HG02938 (cell line): ENCODE measurements around the gene TRIM29.
"Not testable (repeated sequence)": the region's sequence is repeated elsewhere in the genome, so short reads cannot be mapped to it uniquely, and the experiment has no call there.

ENCODE experiments used
- ATAC-seq: cut with Tn5 transposase; IDR thresholded peaks from one replicate; pipeline ENCODE4 v1.9.1; 2021; ENCODE audit warnings: mild to moderate bottlenecking, moderate library complexity; ENCODE audit not compliant: unreplicated experiment

The TRIM29 gene

DNA sequence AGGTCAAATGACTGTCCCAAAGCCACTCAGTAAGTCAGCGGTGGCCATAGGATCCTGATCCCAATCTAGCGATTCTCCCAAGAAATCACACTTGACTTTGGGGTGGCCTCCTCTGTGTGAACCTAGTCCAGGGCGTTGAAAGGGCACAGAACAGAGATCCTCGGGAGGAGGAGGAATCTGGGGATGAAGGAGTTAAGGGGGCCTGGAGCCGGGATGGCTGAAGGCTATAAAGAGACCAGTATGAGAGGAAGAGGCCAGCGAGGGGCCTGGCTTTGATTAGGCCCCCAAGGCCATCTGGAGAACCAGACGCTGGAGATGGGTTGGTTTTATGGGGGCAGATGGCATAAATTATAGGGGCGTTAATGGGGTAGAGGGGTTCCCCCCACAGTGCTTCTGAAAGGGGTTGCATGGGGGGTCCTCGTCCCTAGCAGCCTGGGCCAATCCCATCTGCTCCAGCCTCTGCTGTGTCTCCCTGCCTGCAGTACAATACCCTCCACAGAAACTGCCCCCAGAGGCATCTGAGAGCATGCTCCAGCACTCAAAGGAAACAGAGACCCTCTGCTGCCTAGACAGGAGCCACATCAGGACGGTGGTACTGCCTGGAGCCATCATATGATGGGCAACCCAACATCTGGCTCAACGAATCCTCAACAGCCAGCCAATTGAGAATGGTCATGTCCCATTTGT is 35.2 kb upstream of the TRIM29 start:
- ATAC-seq: no peak

DNA sequence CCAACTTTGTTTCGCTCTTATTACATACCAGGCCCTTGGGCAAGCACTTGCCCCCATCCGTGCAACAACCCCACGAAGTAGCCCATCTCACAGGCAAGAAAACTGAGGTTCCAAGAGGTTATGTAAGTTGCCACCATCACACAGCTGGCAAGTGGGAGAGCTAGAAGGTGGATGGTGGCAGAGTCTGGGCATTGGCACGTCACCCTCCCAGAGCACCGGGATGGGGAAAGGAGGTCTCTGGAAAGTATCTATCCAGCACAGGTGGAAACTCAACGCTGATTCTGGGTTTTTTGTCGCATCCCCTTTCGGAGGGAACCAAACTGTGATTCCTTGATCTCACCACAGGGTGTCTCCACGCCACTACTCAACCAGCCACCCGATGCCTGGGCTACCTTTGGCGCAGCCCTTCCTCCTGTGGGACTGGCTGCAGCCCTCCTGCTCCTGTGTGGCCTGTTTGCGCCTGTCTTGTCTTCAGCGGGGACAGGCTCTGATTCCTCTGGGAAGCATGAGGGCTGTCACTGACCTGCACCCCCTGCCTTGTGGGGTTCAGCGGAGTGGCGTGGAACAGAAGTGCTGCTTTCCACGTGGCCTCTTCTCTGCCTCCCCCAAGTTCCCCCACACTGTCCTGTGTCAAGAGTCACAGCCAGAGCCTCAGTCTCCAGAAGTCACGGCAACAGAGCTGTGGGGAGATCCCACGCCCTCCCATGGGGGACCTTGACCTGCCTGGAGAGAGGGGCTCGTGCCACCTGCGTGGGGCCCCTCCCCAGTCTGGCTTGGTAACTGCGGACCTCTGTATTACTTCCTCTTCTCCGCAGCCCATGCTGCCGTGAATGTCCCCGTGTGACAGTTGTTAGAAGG is 34.4 kb upstream of the TRIM29 start:
- ATAC-seq: peak; percentile 54

DNA sequence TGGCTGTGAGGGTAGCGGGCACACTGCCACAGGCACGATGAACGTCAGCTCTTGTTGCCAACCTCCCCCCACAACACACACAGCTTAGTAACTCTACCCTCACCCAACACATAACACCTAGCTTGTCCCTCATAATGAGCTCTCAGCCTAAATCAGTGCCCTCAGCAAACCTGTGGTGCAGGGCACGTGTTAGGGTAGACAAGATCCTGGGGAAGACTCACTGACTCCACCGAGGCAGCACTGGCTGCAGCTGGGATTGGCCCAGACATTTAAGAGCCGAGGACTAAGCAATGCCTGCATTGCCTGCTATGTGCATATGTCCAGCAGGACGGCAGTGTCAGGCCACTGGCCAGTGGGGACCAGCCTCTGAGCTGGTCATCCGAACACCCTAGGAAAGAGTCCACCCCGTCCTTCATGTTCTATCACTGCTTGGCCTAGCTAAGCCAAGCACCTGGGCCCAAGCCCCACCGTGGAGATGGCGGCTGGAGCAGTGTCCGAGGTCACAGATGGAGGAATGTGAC is 32.9 kb upstream of the TRIM29 start:
- no peak for ATAC-seq

DNA sequence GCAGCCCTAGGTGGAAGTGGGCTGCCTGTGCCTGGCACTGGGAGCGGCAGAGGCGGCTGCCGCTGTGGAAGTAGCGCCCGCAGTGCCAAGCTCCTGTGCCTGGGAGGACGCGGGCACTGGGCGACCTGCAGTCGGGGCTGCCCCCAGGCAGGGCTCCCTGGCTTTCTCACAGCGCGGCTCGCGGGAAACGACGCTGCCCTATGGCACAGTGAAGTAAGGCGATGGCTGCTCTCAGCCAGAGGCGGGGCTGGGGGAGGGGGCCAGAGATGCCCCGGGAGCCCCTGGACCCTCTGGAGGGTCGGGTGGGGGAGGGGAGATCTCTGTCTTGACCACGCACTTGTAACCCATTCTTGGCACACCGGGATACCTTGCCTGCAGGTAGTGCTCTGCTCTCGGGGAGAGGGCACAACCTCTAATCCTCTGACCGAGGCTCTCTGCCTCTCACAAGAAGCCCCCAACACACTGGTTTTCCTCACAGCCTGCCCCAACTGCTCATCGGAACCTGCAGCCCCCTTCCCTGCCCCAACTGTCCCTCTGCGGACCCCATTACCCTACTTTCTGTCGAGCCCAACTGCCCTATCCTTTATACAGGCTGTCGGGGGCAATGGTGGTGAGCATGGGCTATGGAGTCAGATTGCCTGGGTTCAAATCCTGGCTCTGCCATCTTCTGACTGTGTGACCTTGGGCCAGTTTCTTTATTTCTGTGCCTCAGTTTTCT is 32.2 kb upstream of the TRIM29 start:
- no peak for ATAC-seq

DNA sequence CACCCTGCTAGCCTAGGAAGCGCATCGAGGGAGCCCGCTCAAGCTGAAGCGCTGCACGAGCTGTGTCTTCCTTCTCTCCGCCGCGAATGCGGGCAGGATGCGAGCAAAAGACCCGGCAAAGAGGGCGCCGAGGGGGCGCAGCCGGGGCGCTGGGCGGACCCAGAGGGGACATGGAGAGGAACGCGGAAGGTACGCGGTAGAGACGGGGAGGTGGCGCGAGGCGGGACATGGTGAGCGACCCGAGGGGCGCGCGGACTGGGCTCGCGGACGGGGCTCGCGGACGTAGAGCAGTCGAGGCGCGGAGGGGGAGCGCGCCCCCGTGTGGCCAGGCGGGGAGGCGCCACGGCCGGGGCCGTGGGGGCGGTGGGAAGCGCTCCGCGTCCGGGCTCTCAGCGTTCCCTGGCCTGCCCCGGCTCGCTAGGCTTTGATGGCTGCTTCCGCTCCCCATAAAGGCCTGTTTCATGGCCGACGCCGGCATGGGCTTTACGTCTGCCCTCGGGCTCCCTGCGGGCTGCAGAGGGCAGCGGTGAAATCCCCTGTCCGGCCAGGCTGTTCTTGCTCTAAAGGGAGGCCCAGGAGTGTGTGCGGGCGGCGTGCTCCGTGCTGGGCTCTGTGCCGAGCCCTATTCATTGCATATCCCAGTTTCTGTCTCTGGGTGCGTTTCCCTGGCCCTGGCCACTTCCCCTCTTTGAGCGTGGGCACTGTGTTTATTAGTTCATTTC is 31.2 kb upstream of the TRIM29 start:
- no peak for ATAC-seq

DNA sequence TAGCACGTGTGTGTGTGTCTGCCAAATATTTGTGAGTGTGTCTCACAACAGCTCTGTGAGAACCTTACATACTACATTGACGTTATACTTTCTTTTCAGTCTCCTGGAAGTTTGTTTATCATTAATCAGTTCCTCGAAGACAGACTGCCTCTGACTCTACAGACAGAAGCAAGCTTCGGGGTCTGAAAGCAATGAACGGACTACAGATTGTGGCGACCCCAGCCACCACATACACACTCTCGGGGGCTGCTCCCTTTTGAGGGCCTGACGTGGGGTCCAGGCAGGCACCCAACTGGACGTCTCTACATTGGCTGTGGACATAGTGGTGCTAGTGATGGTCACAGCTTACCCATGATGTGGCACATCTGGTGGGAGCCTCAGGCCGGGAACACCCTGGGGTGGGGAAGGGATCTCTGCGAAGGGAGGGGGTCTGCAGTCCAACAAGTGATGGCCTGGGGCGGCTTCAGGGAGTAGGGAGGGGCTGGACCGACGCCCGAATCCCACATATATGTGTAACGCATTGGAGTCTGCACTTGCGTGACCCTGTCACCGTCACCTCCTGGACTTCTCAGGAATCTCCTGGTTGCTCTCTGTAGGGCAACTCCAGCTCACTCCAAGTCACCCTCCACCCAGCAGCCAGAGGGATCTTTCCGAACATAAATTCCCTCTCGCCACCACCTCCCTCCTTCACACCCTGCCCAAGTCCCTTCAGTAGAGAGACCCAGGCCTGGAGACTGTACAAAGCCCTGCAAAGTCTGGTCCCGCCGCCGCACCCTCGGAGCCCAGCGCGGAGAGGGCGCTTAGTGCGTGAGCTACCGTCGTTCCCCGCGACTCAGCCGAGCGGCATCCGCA is 30.4 kb upstream of the TRIM29 start:
- no peak for ATAC-seq

DNA sequence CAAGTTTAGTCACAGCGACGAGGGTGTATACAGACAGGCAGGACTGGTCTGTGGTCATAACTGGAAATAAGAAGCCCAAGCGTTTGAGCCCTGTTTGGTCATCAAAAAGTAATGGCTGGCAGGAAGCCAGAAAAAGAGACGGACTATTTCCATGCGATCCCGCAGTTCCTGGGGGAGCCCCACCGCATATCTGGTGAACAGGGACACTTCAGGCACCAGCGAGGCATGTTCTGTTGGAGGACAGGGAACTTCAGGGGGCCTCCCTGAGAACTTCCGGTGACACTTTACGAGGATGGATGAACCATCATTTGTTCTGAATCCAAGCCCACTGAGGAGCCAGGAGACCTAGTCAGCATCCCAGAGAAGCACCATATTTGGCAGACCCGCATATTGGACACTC is 29.7 kb upstream of the TRIM29 start:
- no peak for ATAC-seq

DNA sequence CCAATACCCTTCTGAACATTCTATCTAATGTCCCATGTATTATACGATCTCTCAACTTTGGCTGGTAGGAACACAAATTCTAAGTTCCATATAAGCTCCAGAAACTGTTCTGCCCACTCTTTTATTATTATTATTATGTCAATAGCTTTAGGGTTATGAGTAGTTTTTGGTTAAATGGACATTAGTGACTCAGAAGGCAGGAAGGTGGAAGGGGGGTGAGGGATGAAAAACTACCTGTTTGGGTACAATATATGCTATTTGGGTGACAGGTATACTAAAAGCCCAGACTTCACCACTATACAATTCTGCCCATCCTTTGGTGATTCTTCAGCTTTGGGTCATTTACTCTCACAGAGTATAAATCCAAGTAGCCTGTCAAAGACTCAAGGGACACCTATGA is 22.5 kb upstream of the TRIM29 start:
- no peak for ATAC-seq

DNA sequence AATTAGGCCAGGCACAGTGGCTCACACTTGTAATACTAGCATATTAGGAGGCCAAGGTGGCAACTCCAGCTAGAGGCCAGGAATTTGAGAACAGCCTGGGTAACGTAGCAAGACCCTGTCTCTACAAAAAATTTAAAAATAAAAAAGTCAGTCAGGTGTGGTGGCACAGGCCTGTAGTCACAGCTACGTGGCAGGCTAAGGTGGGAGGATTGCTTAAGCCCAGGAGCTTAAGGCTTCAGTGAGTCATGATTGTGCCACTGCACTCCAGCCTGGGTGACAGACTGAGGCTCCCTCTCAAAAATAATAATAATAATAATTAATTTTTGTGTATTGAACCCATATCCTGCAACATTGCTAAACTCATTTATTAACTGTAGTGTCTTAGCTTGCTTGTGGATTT is 15.3 kb upstream of the TRIM29 start:
- no peak for ATAC-seq

DNA sequence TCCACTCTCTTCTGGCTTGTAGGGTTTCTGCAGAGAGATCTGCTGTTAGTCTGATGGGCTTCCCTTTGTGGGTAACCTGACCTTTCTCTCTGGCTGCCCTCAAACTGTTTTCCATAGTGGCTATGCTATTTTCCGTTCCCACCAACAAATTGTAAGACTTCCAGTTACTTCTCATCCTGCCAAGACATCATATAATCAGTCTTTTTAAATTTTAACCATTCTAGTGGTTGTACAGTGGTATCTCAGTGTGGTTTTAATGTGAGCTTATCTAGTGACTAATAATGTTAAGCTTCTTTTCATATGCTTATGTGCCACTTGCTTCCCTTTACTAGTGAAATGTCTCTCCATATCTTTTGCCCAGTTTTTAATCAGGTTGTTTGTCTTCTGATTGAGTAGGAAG is 13.6 kb upstream of the TRIM29 start:
- no peak for ATAC-seq

DNA sequence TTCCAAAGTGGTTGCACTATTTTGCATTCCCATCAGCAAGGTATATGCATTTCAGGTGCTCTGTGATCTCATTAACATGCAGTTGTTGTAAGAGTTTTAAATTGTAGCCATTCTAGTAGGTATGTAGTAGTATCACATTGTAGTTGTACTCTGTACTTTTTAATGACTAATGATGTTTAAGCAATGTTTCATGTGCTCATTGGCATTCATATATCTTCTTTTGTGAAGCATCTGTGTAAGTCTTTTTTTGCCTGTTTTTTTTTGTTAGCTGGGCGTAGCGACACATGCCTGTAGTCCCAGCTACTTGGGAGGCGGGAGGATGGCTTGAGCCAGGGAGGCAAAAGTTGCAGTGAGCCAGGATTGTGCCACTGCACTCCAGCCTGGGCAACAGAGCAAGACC is 11.3 kb upstream of the TRIM29 start:
- ATAC-seq: no peak

DNA sequence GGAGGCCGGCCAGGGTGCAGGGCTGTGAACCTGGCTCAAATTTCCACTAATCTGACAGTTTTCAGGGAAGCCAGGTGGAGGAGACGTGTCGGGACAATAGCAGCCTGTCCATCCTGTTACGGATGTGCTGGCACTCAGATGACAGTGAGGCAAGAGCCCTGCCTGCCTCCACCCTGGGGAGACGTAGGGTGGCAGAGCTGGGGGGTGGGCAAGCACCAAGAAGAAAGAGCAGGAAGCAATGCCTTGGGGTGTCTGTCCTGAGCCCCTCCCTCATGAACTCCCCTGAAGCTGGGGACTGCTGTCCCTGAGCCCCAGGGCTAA is 10.0 kb upstream of the TRIM29 start:
- no peak for ATAC-seq

DNA sequence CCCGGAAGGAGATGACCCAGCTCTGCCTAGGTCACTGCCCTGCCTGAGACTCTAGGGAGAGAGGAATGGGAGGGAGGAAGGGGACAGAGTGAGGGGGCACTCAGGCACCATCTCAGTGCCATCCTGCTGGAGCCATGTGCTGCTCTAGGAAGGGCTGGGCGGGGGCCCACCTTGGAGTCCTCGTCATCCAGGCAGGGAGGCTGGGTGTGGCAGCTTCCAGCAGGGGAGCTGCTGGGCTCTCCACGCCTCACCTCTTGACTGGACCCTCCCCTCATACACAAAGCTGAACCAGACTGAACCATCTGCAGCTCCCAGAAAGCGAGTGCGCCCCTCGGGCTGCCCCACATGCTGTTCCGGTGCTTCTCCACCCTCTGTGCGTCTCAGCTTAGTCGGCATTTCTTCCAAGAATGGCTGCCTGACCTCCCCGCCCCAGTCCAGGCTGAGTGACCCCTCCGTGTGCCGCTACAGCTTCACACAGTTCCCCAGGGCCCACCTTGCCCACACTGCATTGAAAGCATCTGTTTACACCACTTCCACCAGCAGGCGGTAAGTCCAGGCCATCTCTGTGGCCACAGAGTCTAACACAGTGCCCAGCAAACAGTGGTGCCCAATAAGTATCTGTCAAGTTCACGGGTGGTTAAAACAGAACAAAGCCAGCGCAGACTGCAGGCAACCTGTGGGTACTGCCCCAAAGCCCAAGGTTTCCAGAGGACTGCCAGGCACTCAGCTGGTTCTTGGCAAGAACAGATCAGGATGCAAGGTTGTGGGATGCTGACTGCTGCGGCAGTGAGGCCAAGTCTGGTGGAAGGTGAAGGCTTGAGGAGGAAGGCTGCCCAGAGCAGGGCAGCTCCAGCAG is 9.4 kb upstream of the TRIM29 start:
- ATAC-seq: no peak

DNA sequence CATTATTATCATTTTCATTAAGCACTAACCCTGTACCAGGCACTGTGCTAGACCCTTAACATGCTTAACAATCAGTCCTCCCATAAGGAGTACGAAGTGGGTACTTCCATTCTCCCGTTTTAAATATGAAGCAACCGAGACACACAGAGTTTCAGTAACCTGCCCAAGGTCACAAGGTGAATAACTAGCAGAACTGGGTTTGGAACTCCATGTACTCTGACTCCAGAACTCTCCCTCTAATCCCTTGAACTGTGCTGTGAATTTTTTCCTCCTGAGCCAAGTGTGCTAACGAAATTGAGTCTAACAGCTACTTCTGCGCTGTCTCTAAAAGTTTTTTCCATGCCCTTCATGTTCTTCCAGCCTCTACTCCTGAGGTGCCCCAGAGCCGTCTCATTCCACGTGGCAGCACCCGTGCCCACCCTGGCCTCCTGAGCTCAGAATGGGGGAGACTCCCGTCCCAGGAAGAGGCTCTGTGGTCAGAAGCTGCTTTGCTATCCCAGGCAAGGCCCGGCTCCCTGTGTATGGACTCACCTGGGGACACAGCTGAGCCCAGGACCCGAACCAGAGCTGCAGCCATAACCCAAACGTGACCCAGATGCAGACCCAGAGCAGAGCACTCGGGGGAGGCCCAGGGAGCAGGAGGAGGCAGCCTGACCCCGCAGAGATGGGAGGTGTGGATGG is 8.6 kb upstream of the TRIM29 start:
- ATAC-seq: no peak

DNA sequence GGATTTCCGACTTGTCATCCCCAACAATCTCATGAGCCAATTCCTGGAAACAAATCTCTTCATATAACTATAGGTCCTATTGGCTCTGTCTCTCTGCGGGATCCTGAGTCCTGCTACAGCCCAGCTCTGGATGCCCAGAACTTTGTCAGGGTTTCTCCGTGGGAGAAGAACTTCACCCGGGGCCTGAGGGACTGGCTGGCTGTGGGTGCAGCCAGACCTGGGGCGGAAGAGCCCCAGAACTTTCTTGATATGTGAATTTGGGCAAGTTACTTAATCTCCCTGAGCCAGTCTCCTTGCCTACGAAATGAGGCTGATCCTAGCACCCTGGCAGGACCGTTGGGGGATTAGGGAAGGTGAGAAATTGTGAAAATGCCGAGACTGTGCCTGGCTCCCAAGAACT is 6.6 kb upstream of the TRIM29 start:
- ATAC-seq: no peak

DNA sequence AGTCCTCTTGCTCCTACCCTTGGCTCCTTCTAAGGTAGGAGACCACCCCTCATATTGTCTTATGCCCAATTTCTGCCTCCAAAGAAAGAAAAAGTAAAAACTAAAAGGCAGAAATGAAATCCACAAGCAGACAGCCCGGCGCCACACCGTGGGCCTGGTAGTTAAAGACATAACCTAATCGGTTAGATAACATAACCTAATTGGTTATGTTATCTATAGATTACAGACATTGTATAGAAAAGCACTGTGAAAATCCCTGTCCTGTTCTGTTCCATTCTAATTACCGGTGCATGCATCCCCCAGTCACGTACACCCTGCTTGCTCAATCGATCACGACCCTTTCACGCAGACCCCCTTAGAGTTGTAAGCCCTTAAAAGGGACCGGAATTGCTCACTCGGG is 5.6 kb upstream of the TRIM29 start:
- not testable (repeated sequence) for ATAC-seq

DNA sequence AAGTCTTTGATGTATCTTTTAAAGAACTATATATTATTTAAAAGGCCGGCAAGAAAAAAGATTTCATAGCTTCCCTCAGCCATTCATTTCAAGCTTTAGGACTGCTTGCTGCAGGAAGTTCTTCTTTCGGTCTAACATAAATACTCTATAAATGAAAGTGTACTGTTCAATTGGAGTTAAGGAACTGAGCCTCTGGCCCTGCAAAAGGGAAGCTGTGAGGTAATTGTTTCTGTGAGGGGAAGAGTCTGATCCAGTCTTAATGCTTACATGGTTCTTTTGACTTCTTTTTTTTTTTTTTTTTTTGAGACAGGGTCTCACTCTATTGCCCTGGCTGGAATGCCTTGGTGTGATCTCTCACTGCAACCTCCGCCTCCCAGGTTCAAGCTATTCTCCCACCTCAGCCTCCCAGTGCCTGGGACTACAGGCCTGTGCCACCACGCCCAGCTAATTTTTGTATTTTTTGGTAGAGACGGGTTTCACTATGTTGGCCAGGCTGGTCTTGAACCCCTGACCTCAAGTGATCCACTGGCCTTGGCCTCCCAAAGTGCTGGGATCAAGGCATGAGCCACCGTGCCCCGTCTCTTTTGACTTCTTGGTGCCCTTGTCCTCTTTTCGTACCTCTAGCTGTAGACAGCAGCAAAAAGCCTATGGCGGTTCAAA is 4.7 kb upstream of the TRIM29 start:
- no peak for ATAC-seq

DNA sequence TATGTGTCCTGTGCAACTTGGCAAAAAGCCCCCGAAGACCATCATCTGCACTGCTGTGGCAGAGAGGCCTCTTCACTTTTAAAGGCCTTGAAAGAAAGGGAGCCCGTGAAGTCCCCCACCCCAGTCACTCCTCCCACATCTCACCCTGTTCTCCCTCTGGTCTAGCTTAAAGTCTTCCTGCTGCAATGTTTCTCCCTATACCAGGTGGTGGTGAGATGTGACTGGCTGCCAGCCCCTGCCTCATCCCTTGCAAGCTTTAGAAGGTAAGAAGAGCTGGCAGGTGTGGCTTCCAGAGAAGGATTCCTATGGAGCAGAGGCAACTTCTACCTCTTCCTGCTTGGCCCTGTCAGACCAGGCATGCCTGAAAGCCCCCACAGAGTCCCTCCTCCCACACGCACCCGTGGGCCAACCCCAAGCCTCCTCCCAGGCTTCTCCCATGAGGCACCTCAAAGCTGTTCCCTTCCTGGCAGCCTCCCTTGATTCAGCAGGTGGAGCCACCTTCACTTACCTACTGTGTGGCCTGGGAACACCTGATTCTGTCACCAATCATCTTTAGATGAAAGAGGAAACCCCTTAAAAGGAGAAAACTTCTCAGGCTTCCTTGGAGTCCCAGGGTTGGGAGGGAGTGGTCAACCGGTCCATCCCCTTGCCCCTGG is 4.0 kb upstream of the TRIM29 start:
- ATAC-seq: no peak
